Stomach (tissue), 9 donors: ENCODE measurements around the gene LBX2. TPM values are rescaled to one million over a fixed set of nuclear protein-coding genes. Genes with fewer than 3 reads are reported as not detected.
A peak's percentile ranks its signal among the peaks of the same experiment; 100 is the strongest.

Source experiments
- DNase-seq, 2 donors: peaks; one replicate each; pipeline versions ENCODE4 v3.0.0 to v3.0.0-alpha.2; 2013 to 2019
- H3K27ac ChIP-seq, 5 donors: fragments of 200-600 bp in 4 of 5; sonication (generic) in 4 of 5; one replicate each; pipeline ENCODE4 v1.5.1; 2013 to 2019; ENCODE audit warnings: mild to moderate bottlenecking in 1 of 5, moderate library complexity in 1 of 5
- H3K27me3 ChIP-seq, 3 donors: fragments of 200-600 bp; sonication (generic); one replicate each; pipeline ENCODE4 v1.5.1; 2017 to 2019; ENCODE audit warnings: mixed run types in 1 of 3
- H3K36me3 ChIP-seq, 4 donors: fragments of 200-600 bp; sonication (generic); 1 replicate in 3 of 4; 2 replicates in 1 of 4; pipeline ENCODE4 v1.5.1; 2016 to 2019
- H3K4me1 ChIP-seq, 4 donors: fragments of 200-600 bp; sonication (generic); one replicate each; pipeline ENCODE4 v1.5.1; 2016 to 2019
- H3K4me3 ChIP-seq, 4 donors: fragments of 200-600 bp; sonication (generic) in 3 of 4; one replicate each; pipeline ENCODE4 v1.5.1; 2016 to 2019; ENCODE audit warnings: mild to moderate bottlenecking in 1 of 4
- H3K9me3 ChIP-seq, 4 donors: fragments of 200-600 bp; sonication (generic); one replicate each; pipeline ENCODE4 v1.5.1; 2016 to 2019
- CTCF ChIP-seq, 7 experiments: fragments of 450-650 bp in 4 of 7; fragments of 200-600 bp in 3 of 7; sonication (generic) in 3 of 7; IDR thresholded peaks; one replicate each; pipeline ENCODE4 v1.5.1; 2016 to 2019; ENCODE audit warnings: antibody characterized with exemption in 7 of 7, control low read depth in 2 of 7, mild to moderate bottlenecking in 1 of 7
- EP300 ChIP-seq: sonication (generic); formaldehyde crosslinking; IDR thresholded peaks from one replicate; pipeline ENCODE4 v1.6.1; 2017; ENCODE audit warnings: antibody characterized with exemption
- POLR2A ChIP-seq, 4 donors: fragments of 450-650 bp; IDR thresholded peaks; one replicate each; pipeline ENCODE4 v1.6.1; 2016; ENCODE audit warnings: antibody characterized with exemption in 4 of 4, control low read depth in 2 of 4, mild to moderate bottlenecking in 1 of 4, moderate library complexity in 1 of 4
- POLR2AphosphoS5 ChIP-seq, 3 donors: sonication (generic); formaldehyde crosslinking; IDR thresholded peaks; one replicate each; pipeline ENCODE4 v1.6.1; 2016; ENCODE audit warnings: antibody characterized with exemption in 3 of 3
- WGBS, 5 donors: extraction: QIAGEN DNeasy Blood & Tissue Kit in 3 of 5; methylation state at CpG; one replicate each; pipeline versions ENCODE4 v1.1.5 to v1.1.7; 2013 to 2018; 5-methylcytosine and 5-hydroxymethylcytosine counted together
- intact Hi-C: fragments of 100-400 bp; cut with DNase I; formaldehyde crosslinking; loops from one replicate; pipeline ENCODE4 v1.15.1; 2023; ENCODE audit warnings: low total_unique reads
- polyA plus RNA-seq, 3 donors: library from polyadenylated mRNA; stranded (reverse); fragments of 200-250 nt; gene quantifications; one replicate each; pipeline ENCODE4 v1.2.3, GENCODE V29; 2013
- total RNA-seq, 5 donors: library from RNA; depleted of rRNA; stranded (reverse); fragments of >200 nt; gene quantifications; one replicate each; pipeline versions ENCODE4 v1.1.0 to v1.2.3, GENCODE V29; 2014 to 2016
- donor health status: healthy with polysubstance abuse.
- donor health status: Bipolar disorder and iron deficiency.
- donor health status: healthy.

Gene LBX2
- total and polyA plus RNA-seq, 8 donors: 1.1 to 2.6 (median 1.2) TPM; not detected in 3

- WGBS, 5 donors: 55 to 71% (median 67%) methylated on average over 11 of the region's 11 CpGs
- Histone ChIP-seq H3K27ac (peak within 1 kb of the TSS in 1 of 5 donors; percentile 15), H3K27me3 (peaks cover 0 to under 1% (median 0%) of the 10 kb centered on the region in 3 donors), H3K4me1 (peaks cover 20 to 38% (median 25%) of the 10 kb centered on the region in 4 donors), H3K36me3 (peaks cover 23 to 31% (median 29%) of the 10 kb centered on the region in 4 donors), H3K9me3 (no peaks in the 10 kb centered on the region), H3K4me3 (peak within 1 kb of the TSS in 1 of 4 donors; percentile 4)
- peak in 1 of 3 donors; percentile 23 for TF ChIP-seq POLR2AphosphoS5 (IDR thresholded peaks at IDR 0.05)
- TF ChIP-seq POLR2A (IDR thresholded peaks at IDR 0.05): no peak
- no peak for TF ChIP-seq EP300
- TF ChIP-seq CTCF (IDR thresholded peaks at IDR 0.05): no peak
- DNase-seq: peak in 1 of 2 donors; percentile 89
- intact Hi-C loops: no loop called here
Measured at GRCh38 chr2:74525717-74526648, 26.6 kb upstream of the LBX2 start, which contains the start of gene DQX1. TSS of gene DQX1 (minus strand) at chr2:74526231. CDS start at chr2:74525729, 502 bp downstream.

- no peak for TF ChIP-seq EP300
- TF ChIP-seq POLR2AphosphoS5 (IDR thresholded peaks at IDR 0.05): no peak
- TF ChIP-seq POLR2A (IDR thresholded peaks at IDR 0.05): no peak
- TF ChIP-seq CTCF (IDR thresholded peaks at IDR 0.05): no peak
- H3K4me3 ChIP-seq: no peak overlapping the region
- peaks cover 23 to 31% (median 29%) of the 10 kb centered on the region in 4 donors for H3K36me3 ChIP-seq
- 89 to 94% (median 93%) methylated on average over 10 of the region's 10 CpGs for WGBS, 5 donors
- peaks cover 15 to 31% (median 18%) of the 10 kb centered on the region in 4 donors for H3K4me1 ChIP-seq
- DNase-seq: no peak
- peaks cover 0 to 9% (median 0%) of the 10 kb centered on the region in 3 donors for H3K27me3 ChIP-seq
- intact Hi-C loops: no loop called here
- H3K9me3 ChIP-seq: no peaks in the 10 kb centered on the region
- H3K27ac ChIP-seq: no peak overlapping the region
Measured at GRCh38 chr2:74524955-74525716, 25.7 kb upstream of the LBX2 start.

- intact Hi-C loops: no loop called here
- WGBS, 5 donors: 83 to 89% (median 88%) methylated on average over 8 to 9 of the region's 9 CpGs
- Histone ChIP-seq H3K9me3 (no peaks in the 10 kb centered on the region), H3K27me3 (peaks cover 0 to 20% (median 10%) of the 10 kb centered on the region in 3 donors), H3K36me3 (peaks cover 23 to 31% (median 29%) of the 10 kb centered on the region in 4 donors), H3K4me3 (no peak overlapping the region), H3K27ac (no peak overlapping the region), H3K4me1 (peaks cover 14 to 29% (median 18%) of the 10 kb centered on the region in 4 donors)
- TF ChIP-seq EP300 (no peak), POLR2A (IDR thresholded peaks at IDR 0.05) (no peak), CTCF (IDR thresholded peaks at IDR 0.05) (no peak), POLR2AphosphoS5 (IDR thresholded peaks at IDR 0.05) (no peak)
- no peak for DNase-seq
Measured at GRCh38 chr2:74524005-74524404, 24.6 kb upstream of the LBX2 start.

- peaks cover 16 to 24% (median 20%) of the 10 kb centered on the region in 4 donors for H3K36me3 ChIP-seq
- no peak overlapping the region for H3K4me3 ChIP-seq
- peaks cover 0 to 35% (median 25%) of the 10 kb centered on the region in 3 donors for H3K27me3 ChIP-seq
- TF ChIP-seq EP300: no peak
- no peak for TF ChIP-seq POLR2AphosphoS5 (IDR thresholded peaks at IDR 0.05)
- no peak for TF ChIP-seq CTCF (IDR thresholded peaks at IDR 0.05)
- no peak for TF ChIP-seq POLR2A (IDR thresholded peaks at IDR 0.05)
- intact Hi-C loops: no loop called here
- H3K9me3 ChIP-seq: no peaks in the 10 kb centered on the region
- 72 to 89% (median 82%) methylated on average over 2 to 3 of the region's 3 CpGs for WGBS, 5 donors
- H3K27ac ChIP-seq: no peak overlapping the region
- DNase-seq: no peak
- peaks cover 0 to 14% (median 3%) of the 10 kb centered on the region in 4 donors for H3K4me1 ChIP-seq
Measured at GRCh38 chr2:74522516-74522915, 23.1 kb upstream of the LBX2 start.
